HCT116 (cell line): Measurements from ENCODE around the gene CLOCK. TPM values are rescaled to one million over a fixed set of nuclear protein-coding genes. Genes with fewer than 3 reads are reported as not detected.

Experiments
- ATAC-seq: fragments of 200-7000 bp; cut with Tn5 transposase; 2 replicates; pipeline ENCODE4 v1.9.1; 2020; ENCODE audit warnings: mild to moderate bottlenecking, moderate library complexity
- BruUV-seq: library from RNA; stranded (reverse); fragments of 400-500 nt; replicated peaks from 2 replicates; lab custom pipeline; 2021; lab: Mats Ljungman, UMichigan
- CTCF ChIA-PET: fragments of 300-600 bp; sonication (Branson Sonifier 250); formaldehyde crosslinking; loops from one replicate; lab custom pipeline; 2021; ENCODE audit warnings: antibody characterized with exemption; lab: Charles Lee
- POLR2A ChIA-PET: fragments of 300-600, 350-600 bp; sonication (Branson Sonifier 250); formaldehyde crosslinking; loops from one replicate; lab custom pipeline; 2021; ENCODE audit warnings: antibody characterized with exemption; lab: Charles Lee
- RAD21 ChIA-PET, 2 experiments: fragments of 300-600 bp; sonication (Branson Sonifier 250); formaldehyde crosslinking; loops; one replicate each; lab custom pipeline; 2023; ENCODE audit warnings: low total read pairs in 2 of 2; ENCODE audit not compliant: uncharacterized antibody in 2 of 2, unreplicated experiment in 2 of 2, low non-redundant PET in 1 of 2; lab: Charles Lee
- DNase-seq: peaks from one replicate; pipeline ENCODE4 v3.0.0-alpha.2; 2010; ENCODE audit warnings: low read depth, low spot score
- H2AFZ ChIP-seq: fragments of 200-600 bp; shearing (Covaris generic), sonication (generic); 2 replicates; pipeline ENCODE4 v1.6.1; 2017; ENCODE audit warnings: low read depth, mixed run types, mixed read lengths, antibody characterized with exemption, low read length; ENCODE audit not compliant: poor library complexity, severe bottlenecking
- H3K27ac ChIP-seq: 2 replicates; pipeline ENCODE4 v1.5.1; 2012; ENCODE audit warnings: low read depth, low read length
- H3K27me3 ChIP-seq: fragments of 200-600 bp; sonication (generic); 2 replicates; pipeline ENCODE4 v1.6.1; 2016; ENCODE audit warnings: mixed run types, low read length, mixed read lengths; ENCODE audit not compliant: insufficient read depth
- H3K36me3 ChIP-seq, 2 experiments: fragments of 200-500 bp in 1 of 2; fragments of 200-600 bp in 1 of 2; sonication (Bioruptor generic) in 1 of 2; sonication (generic) in 1 of 2; 2 replicates each; pipeline versions ENCODE4 v1.5.1 to v1.6.1; 2014 to 2016; ENCODE audit warnings: low read length in 2 of 2, inconsistent platforms in 1 of 2, mixed read lengths in 1 of 2, mixed run types in 1 of 2; ENCODE audit not compliant: insufficient read depth in 2 of 2, control insufficient read depth in 1 of 2
- H3K4me1 ChIP-seq, 2 experiments: fragments of 200-600 bp in 1 of 2; sonication (generic) in 1 of 2; 2 replicates each; pipeline versions ENCODE4 v1.5.1 to v1.6.1; 2012 to 2017; ENCODE audit warnings: low read length in 2 of 2, inconsistent platforms in 1 of 2, mild to moderate bottlenecking in 1 of 2, mixed read lengths in 1 of 2, mixed run types in 1 of 2, moderate library complexity in 1 of 2; ENCODE audit not compliant: insufficient read depth in 2 of 2, control insufficient read depth in 1 of 2
- H3K4me2 ChIP-seq: fragments of 200-600 bp; sonication (generic); 2 replicates; pipeline ENCODE4 v1.6.1; 2017; ENCODE audit warnings: mixed run types, low read length, mixed read lengths
- H3K4me3 ChIP-seq, 2 experiments: fragments of 200-600 bp in 1 of 2; sonication (generic) in 1 of 2; replicated peaks in 1 of 2; 2 replicates each; pipeline ENCODE4 v1.5.1; 2011 to 2016; ENCODE audit warnings: low read length in 2 of 2, control low read depth in 1 of 2, low read depth in 1 of 2, mild to moderate bottlenecking in 1 of 2, mixed read lengths in 1 of 2, mixed run types in 1 of 2
- H3K79me2 ChIP-seq: fragments of 200-600 bp; sonication (generic); 2 replicates; pipeline ENCODE4 v1.6.1; 2017; ENCODE audit warnings: mild to moderate bottlenecking, mixed run types, low read length, moderate library complexity, mixed read lengths; ENCODE audit not compliant: insufficient read depth
- H3K9ac ChIP-seq: fragments of 200-600 bp; sonication (generic); 2 replicates; pipeline ENCODE4 v1.6.1; 2016; ENCODE audit warnings: low read length, mixed read lengths
- H3K9me2 ChIP-seq: fragments of 200-600 bp; sonication (generic), shearing (Covaris generic); 2 replicates; pipeline ENCODE4 v1.6.1; 2017; ENCODE audit warnings: mixed run types, mild to moderate bottlenecking, moderate library complexity; ENCODE audit not compliant: insufficient read depth
- H3K9me3 ChIP-seq, 2 experiments: fragments of 200-500 bp in 1 of 2; fragments of 200-600 bp in 1 of 2; sonication (Bioruptor generic) in 1 of 2; sonication (generic) in 1 of 2; 2 replicates each; pipeline ENCODE4 v1.6.1; 2014 to 2017; ENCODE audit warnings: low read length in 2 of 2, mixed read lengths in 2 of 2, inconsistent platforms in 1 of 2, low read depth in 1 of 2, mild to moderate bottlenecking in 1 of 2, mixed run types in 1 of 2, moderate library complexity in 1 of 2; ENCODE audit not compliant: control insufficient read depth in 1 of 2, insufficient read depth in 1 of 2
- H4K20me1 ChIP-seq: fragments of 200-600 bp; sonication (generic), shearing (Covaris generic); 2 replicates; pipeline ENCODE4 v1.6.1; 2017; ENCODE audit warnings: mixed run types, mild to moderate bottlenecking, moderate library complexity; ENCODE audit not compliant: insufficient read depth
- CBX3 ChIP-seq: IDR thresholded peaks from 2 replicates; pipeline ENCODE4 v1.6.1; 2012; ENCODE audit warnings: low read depth
- CEBPB ChIP-seq: IDR thresholded peaks from 2 replicates; pipeline ENCODE4 v1.6.1; 2012; ENCODE audit warnings: low read depth
- EGR1 ChIP-seq: IDR thresholded peaks from 2 replicates; pipeline ENCODE4 v1.6.1; 2012; ENCODE audit warnings: low read depth
- EZH2 ChIP-seq: fragments of 200-600 bp; sonication (generic); IDR thresholded peaks from 2 replicates; pipeline ENCODE4 v1.6.1; 2017; ENCODE audit warnings: antibody characterized with exemption, mixed run types
- FOSL1 ChIP-seq: IDR thresholded peaks from 2 replicates; pipeline ENCODE4 v1.6.1; 2012; ENCODE audit warnings: low read depth
- JUND ChIP-seq: IDR thresholded peaks from 2 replicates; pipeline ENCODE4 v1.6.1; 2012
- POLR2A ChIP-seq: IDR thresholded peaks from 2 replicates; pipeline ENCODE4 v1.7.0; 2011; ENCODE audit warnings: borderline replicate concordance; ENCODE audit not compliant: insufficient read depth, insufficient read length; ENCODE audit errors: extremely low read depth
- POLR2AphosphoS5 ChIP-seq: IDR thresholded peaks from 2 replicates; pipeline ENCODE4 v1.6.1; 2011; ENCODE audit warnings: mild to moderate bottlenecking, low read depth, low read length, moderate library complexity
- REST ChIP-seq: IDR thresholded peaks from 2 replicates; pipeline ENCODE4 v1.6.1; 2012; ENCODE audit warnings: low read depth
- SP1 ChIP-seq: IDR thresholded peaks from 2 replicates; pipeline ENCODE4 v1.6.1; 2012; ENCODE audit warnings: low read depth
- SRF ChIP-seq: IDR thresholded peaks from 2 replicates; pipeline ENCODE4 v1.6.1; 2012; ENCODE audit warnings: low read depth
- intact Hi-C: fragments of 100-400 bp; cut with micrococcal nuclease; formaldehyde crosslinking; loops from 2 replicates; pipeline ENCODE4 v1.10.0; 2022
- total RNA-seq: library from RNA; stranded (reverse); gene quantifications from one replicate; pipeline ENCODE4 v1.2.1, GENCODE V29; 2021; ENCODE audit not compliant: unreplicated experiment
- TF ChIP-seq, protein P1 (sequence below): IDR thresholded peaks from 2 replicates; pipeline ENCODE4 v1.6.1; 2012
- TF ChIP-seq, protein P2 (sequence below): IDR thresholded peaks from 2 replicates; pipeline ENCODE4 v1.6.1; 2012

The CLOCK gene
- total RNA-seq, 1 experiment from 2014 or later = 38.7 TPM

GRCh38 chr4:55399581-55399980 lies 147.1 kb downstream of the CLOCK start:
- Histone ChIP-seq H3K27me3 (no peaks in the 10 kb centered on the region), H2AFZ (no peak overlapping the region), H3K27ac (no peak overlapping the region), H4K20me1 (peaks cover 24% of the 10 kb centered on the region; the same call in 1 of the 2 replicates), H3K4me1 (peaks cover 18 to 24% of the 10 kb centered on the region in 2 experiments), H3K36me3 (peaks cover 18 to 24% of the 10 kb centered on the region in 2 experiments), H3K4me2 (no peak overlapping the region), H3K79me2 (peaks cover 78% of the 10 kb centered on the region), H3K9me3 (no peaks in the 10 kb centered on the region), H3K9ac (no peak overlapping the region), H3K4me3 (no peak overlapping the region), H3K9me2 (no peaks in the 10 kb centered on the region)
- BruUV-seq = no TSS peak
- TF ChIP-seq, protein P1, sequence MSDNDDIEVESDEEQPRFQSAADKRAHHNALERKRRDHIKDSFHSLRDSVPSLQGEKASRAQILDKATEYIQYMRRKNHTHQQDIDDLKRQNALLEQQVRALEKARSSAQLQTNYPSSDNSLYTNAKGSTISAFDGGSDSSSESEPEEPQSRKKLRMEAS = no peak
- TF ChIP-seq CBX3 (no peak), SRF (no peak), JUND (no peak), REST (no peak), EZH2 (no peak), FOSL1 (no peak), SP1 (no peak), EGR1 (no peak), POLR2AphosphoS5 (no peak), CEBPB (no peak), POLR2A (no peak)
- TF ChIP-seq, protein P2, sequence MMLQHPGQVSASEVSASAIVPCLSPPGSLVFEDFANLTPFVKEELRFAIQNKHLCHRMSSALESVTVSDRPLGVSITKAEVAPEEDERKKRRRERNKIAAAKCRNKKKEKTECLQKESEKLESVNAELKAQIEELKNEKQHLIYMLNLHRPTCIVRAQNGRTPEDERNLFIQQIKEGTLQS = no peak
- no peak for ATAC-seq
- RAD21 ChIA-PET = no interaction called here
- no peak for DNase-seq
- POLR2A ChIA-PET = no interaction called here
- intact Hi-C loops = no loop called here
- CTCF ChIA-PET = no interaction called here
